Neural progenitor cell (in vitro differentiated cells): ENCODE measurements around the gene CDH23. TPM values are rescaled to one million over a fixed set of nuclear protein-coding genes. Genes with fewer than 3 reads are reported as not detected.
A peak's percentile ranks its signal among the peaks of the same experiment; 100 is the strongest.

ENCODE experiments used
- DNase-seq: peaks from one replicate; pipeline ENCODE4 v3.0.0-alpha.2; 2016; ENCODE audit warnings: low spot score
- H2AFZ ChIP-seq: fragments of 200-600 bp; sonication (generic); replicated peaks from 2 replicates; pipeline ENCODE4 v1.6.1; 2016; ENCODE audit warnings: antibody characterized with exemption
- H3F3A ChIP-seq: fragments of 200-600 bp; sonication (generic); 2 replicates; pipeline ENCODE4 v1.6.1; 2016; ENCODE audit warnings: antibody characterized with exemption, low read depth
- H3K27ac ChIP-seq: fragments of 200-600 bp; sonication (generic); 2 replicates; pipeline ENCODE4 v1.5.1; 2016; ENCODE audit warnings: mild to moderate bottlenecking
- H3K27me3 ChIP-seq: fragments of 200-600 bp; sonication (generic); 2 replicates; pipeline ENCODE4 v1.6.1; 2016; ENCODE audit warnings: mild to moderate bottlenecking, moderate library complexity
- H3K36me3 ChIP-seq: fragments of 200-600 bp; sonication (generic); 2 replicates; pipeline ENCODE4 v1.5.1; 2016
- H3K4me1 ChIP-seq: fragments of 200-600 bp; sonication (generic); 2 replicates; pipeline ENCODE4 v1.6.1; 2016; ENCODE audit warnings: mixed run types
- H3K4me2 ChIP-seq: fragments of 200-600 bp; sonication (generic); 2 replicates; pipeline ENCODE4 v1.6.1; 2016
- H3K4me3 ChIP-seq: fragments of 200-600 bp; sonication (generic); 2 replicates; pipeline ENCODE4 v1.5.1; 2016
- H3K79me2 ChIP-seq: fragments of 200-600 bp; sonication (generic); 2 replicates; pipeline ENCODE4 v1.6.1; 2016; ENCODE audit warnings: low read depth
- H3K9ac ChIP-seq: fragments of 200-600 bp; sonication (generic); 2 replicates; pipeline ENCODE4 v1.6.1; 2016
- H3K9me3 ChIP-seq: fragments of 200-600 bp; sonication (generic); 2 replicates; pipeline ENCODE4 v1.5.1; 2016; ENCODE audit warnings: low read depth
- H4K20me1 ChIP-seq: fragments of 200-600 bp; sonication (generic); 2 replicates; pipeline ENCODE4 v1.6.1; 2016; ENCODE audit warnings: low read depth
- H3K27ac Mint-ChIP-seq: 3 replicates; pipeline ENCODE4 v1.8.0; 2021; ENCODE audit warnings: mixed read lengths
- H3K27me3 Mint-ChIP-seq: 2 replicates; pipeline ENCODE4 v1.8.0; 2022; ENCODE audit warnings: low read depth, mild to moderate bottlenecking, inconsistent platforms, moderate library complexity, mixed read lengths; ENCODE audit not compliant: insufficient read depth
- H3K36me3 Mint-ChIP-seq: 3 replicates; pipeline ENCODE4 v1.8.0; 2021; ENCODE audit warnings: mixed read lengths
- H3K4me1 Mint-ChIP-seq: 3 replicates; pipeline ENCODE4 v1.8.0; 2021; ENCODE audit warnings: mixed read lengths
- H3K4me3 Mint-ChIP-seq: 3 replicates; pipeline ENCODE4 v1.8.0; 2021; ENCODE audit warnings: mild to moderate bottlenecking, moderate library complexity, mixed read lengths
- H3K9me3 Mint-ChIP-seq: 3 replicates; pipeline ENCODE4 v1.8.0; 2020; ENCODE audit warnings: mixed read lengths
- EZH2 ChIP-seq: fragments of 200-600 bp; sonication (generic); IDR thresholded peaks from 2 replicates; pipeline ENCODE4 v1.6.1; 2017; ENCODE audit warnings: antibody characterized with exemption, mild to moderate bottlenecking, moderate library complexity
- EZH2phosphoT487 ChIP-seq: fragments of 200-600 bp; sonication (generic); IDR thresholded peaks from 2 replicates; pipeline ENCODE4 v1.6.1; 2017; ENCODE audit warnings: antibody characterized with exemption
- total RNA-seq: library from RNA; depleted of rRNA; stranded (reverse); fragments of >200 nt; gene quantifications from 2 replicates; pipeline ENCODE4 v1.2.3, GENCODE V29; 2015; ENCODE audit warnings: low replicate concordance
- TF ChIP-seq, protein P1 (sequence below): fragments of 200-600 bp; sonication (generic); IDR thresholded peaks from 2 replicates; pipeline ENCODE4 v1.5.1; 2017; ENCODE audit warnings: antibody characterized with exemption, mild to moderate bottlenecking

The CDH23 gene
- total RNA-seq, 1 donor from 2014 or later, result 5.9 TPM

DNA sequence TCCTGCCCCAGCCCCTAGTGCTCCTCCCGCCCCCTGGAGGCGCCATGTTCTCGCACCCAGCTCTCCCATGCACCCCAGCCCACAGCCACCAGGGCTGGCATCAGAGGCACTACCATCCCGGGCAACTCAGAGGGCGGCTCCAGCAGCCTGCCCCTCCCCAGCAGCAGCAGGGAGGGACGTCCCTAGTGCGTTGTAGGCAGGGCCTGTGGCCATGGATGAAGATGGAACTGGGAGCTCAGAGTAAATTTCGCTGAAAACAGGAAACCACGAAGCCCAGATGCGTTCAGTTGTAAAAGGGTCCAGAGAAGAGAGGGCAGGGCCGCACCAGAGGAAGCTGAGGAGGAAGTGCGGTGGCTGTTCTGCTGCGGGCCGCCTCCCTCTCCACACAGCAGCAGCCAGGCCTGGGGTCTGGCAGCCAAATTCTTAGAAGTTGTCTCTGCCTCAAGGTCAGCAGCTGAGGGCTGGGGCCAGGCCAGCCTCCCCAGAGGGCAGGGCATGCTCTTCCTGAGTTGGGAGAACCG is 352.0 kb downstream of the CDH23 start:
- Histone ChIP-seq H3F3A (no peaks in the 10 kb centered on the region), H3K4me2 (no peak overlapping the region), H3K27ac (no peak overlapping the region), H4K20me1 (no peaks in the 10 kb centered on the region), H3K27me3 (no peaks in the 10 kb centered on the region), H3K9me3 (no peaks in the 10 kb centered on the region), H3K79me2 (no peaks in the 10 kb centered on the region), H3K4me1 (peaks cover 5% of the 10 kb centered on the region), H3K36me3 (no peaks in the 10 kb centered on the region), H3K4me3 (no peak overlapping the region), H3K9ac (no peak overlapping the region), H2AFZ (peak overlapping the region; percentile 58)
- TF ChIP-seq EZH2, result no peak
- TF ChIP-seq, protein P1, sequence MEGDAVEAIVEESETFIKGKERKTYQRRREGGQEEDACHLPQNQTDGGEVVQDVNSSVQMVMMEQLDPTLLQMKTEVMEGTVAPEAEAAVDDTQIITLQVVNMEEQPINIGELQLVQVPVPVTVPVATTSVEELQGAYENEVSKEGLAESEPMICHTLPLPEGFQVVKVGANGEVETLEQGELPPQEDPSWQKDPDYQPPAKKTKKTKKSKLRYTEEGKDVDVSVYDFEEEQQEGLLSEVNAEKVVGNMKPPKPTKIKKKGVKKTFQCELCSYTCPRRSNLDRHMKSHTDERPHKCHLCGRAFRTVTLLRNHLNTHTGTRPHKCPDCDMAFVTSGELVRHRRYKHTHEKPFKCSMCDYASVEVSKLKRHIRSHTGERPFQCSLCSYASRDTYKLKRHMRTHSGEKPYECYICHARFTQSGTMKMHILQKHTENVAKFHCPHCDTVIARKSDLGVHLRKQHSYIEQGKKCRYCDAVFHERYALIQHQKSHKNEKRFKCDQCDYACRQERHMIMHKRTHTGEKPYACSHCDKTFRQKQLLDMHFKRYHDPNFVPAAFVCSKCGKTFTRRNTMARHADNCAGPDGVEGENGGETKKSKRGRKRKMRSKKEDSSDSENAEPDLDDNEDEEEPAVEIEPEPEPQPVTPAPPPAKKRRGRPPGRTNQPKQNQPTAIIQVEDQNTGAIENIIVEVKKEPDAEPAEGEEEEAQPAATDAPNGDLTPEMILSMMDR, result no peak
- no peak for TF ChIP-seq EZH2phosphoT487
- Mint-ChIP-seq H3K27me3 (peaks cover 7% of the 10 kb centered on the region), H3K36me3 (no peaks in the 10 kb centered on the region), H3K27ac (peak overlapping the region; percentile 91), H3K4me1 (peaks cover 30% of the 10 kb centered on the region), H3K9me3 (no peaks in the 10 kb centered on the region), H3K4me3 (no peak overlapping the region)
- DNase-seq, result no peak

- H3K27me3 ChIP-seq, result no peaks in the 10 kb centered on the region
- Mint-ChIP-seq H3K27me3 (peaks cover 8% of the 10 kb centered on the region), H3K36me3 (no peaks in the 10 kb centered on the region), H3K4me1 (peaks cover 30% of the 10 kb centered on the region), H3K4me3 (no peak overlapping the region), H3K9me3 (no peaks in the 10 kb centered on the region), H3K27ac (no peak overlapping the region)
- no peaks in the 10 kb centered on the region for H3K79me2 ChIP-seq
- no peak overlapping the region for H3K27ac ChIP-seq
- H3K4me1 ChIP-seq, result peaks cover 5% of the 10 kb centered on the region
- H3F3A ChIP-seq, result no peaks in the 10 kb centered on the region
- H3K4me3 ChIP-seq, result no peak overlapping the region
- H3K9me3 ChIP-seq, result no peaks in the 10 kb centered on the region
- no peaks in the 10 kb centered on the region for H3K36me3 ChIP-seq
- DNase-seq, result no peak
- no peak overlapping the region for H3K9ac ChIP-seq
- H2AFZ ChIP-seq, result no peak overlapping the region
- TF ChIP-seq, protein P1, result no peak
- TF ChIP-seq EZH2phosphoT487 (no peak), EZH2 (no peak)
- H3K4me2 ChIP-seq, result no peak overlapping the region
- H4K20me1 ChIP-seq, result no peaks in the 10 kb centered on the region
Observed at GRCh38 chr10:71749396-71749795, 352.7 kb downstream of the CDH23 start.

- Histone ChIP-seq H3K9me3 (no peaks in the 10 kb centered on the region), H3F3A (no peaks in the 10 kb centered on the region), H3K79me2 (no peaks in the 10 kb centered on the region), H3K27ac (no peak overlapping the region), H4K20me1 (no peaks in the 10 kb centered on the region), H3K4me2 (no peak overlapping the region), H3K4me1 (peaks cover 5% of the 10 kb centered on the region), H3K9ac (no peak overlapping the region), H3K36me3 (no peaks in the 10 kb centered on the region), H3K4me3 (no peak overlapping the region), H2AFZ (no peak overlapping the region), H3K27me3 (no peaks in the 10 kb centered on the region)
- no peaks in the 10 kb centered on the region for H3K36me3 Mint-ChIP-seq
- peaks cover 8% of the 10 kb centered on the region for H3K27me3 Mint-ChIP-seq
- H3K27ac Mint-ChIP-seq, result peak overlapping the region; percentile 78
- TF ChIP-seq EZH2 (no peak), EZH2phosphoT487 (no peak)
- TF ChIP-seq, protein P1, result no peak
- peaks cover 36% of the 10 kb centered on the region for H3K4me1 Mint-ChIP-seq
- no peak overlapping the region for H3K4me3 Mint-ChIP-seq
- no peak for DNase-seq
- no peaks in the 10 kb centered on the region for H3K9me3 Mint-ChIP-seq
Observed at GRCh38 chr10:71750124-71750841, 353.6 kb downstream of the CDH23 start.
